A673 (cell line): ENCODE measurements around the gene FCHSD2. TPM values are rescaled to one million over a fixed set of nuclear protein-coding genes. Genes with fewer than 3 reads are reported as not detected.

Experiments used
- BruUV-seq: library from RNA; stranded (reverse); fragments of 400-500 nt; replicated peaks from 2 replicates; lab custom pipeline; 2021; lab: Mats Ljungman, UMichigan
- CTCF ChIA-PET: fragments of 300-600 bp; sonication (Branson Sonifier 250); formaldehyde crosslinking; loops from one replicate; lab custom pipeline; 2022; ENCODE audit warnings: antibody characterized with exemption; lab: Charles Lee
- POLR2A ChIA-PET: fragments of 300-600 bp; sonication (Branson Sonifier 250); formaldehyde crosslinking; loops from one replicate; lab custom pipeline; 2022; ENCODE audit warnings: antibody characterized with exemption; ENCODE audit not compliant: low non-redundant PET; lab: Charles Lee
- DNase-seq: peaks from one replicate; pipeline ENCODE4 v3.0.0-alpha.2; 2015; ENCODE audit warnings: low spot score
- H3K27ac ChIP-seq: fragments of 200-600 bp; sonication (generic); 2 replicates; pipeline ENCODE4 v1.5.1; 2016; ENCODE audit warnings: mixed run types, low read depth, mild to moderate bottlenecking, mixed read lengths, antibody characterized with exemption, low read length; ENCODE audit not compliant: poor library complexity, severe bottlenecking
- H3K27me3 ChIP-seq: fragments of 200-600 bp; sonication (generic); replicated peaks from 2 replicates; pipeline ENCODE4 v1.6.1; 2017; ENCODE audit warnings: mixed run types, low read depth, mild to moderate bottlenecking, mixed read lengths, antibody characterized with exemption, low read length; ENCODE audit not compliant: insufficient read depth, poor library complexity
- H3K36me3 ChIP-seq: fragments of 200-600 bp; sonication (generic); 2 replicates; pipeline ENCODE4 v1.6.1; 2016; ENCODE audit warnings: mixed run types, mild to moderate bottlenecking, mixed read lengths, antibody characterized with exemption, low read length; ENCODE audit not compliant: insufficient read depth, poor library complexity, severe bottlenecking
- H3K4me1 ChIP-seq: fragments of 200-600 bp; sonication (generic); 2 replicates; pipeline ENCODE4 v1.6.1; 2017; ENCODE audit warnings: mixed run types, mild to moderate bottlenecking, mixed read lengths, antibody characterized with exemption, low read length; ENCODE audit not compliant: insufficient read depth, poor library complexity, severe bottlenecking
- H3K4me3 ChIP-seq: fragments of 200-600 bp; sonication (generic); 2 replicates; pipeline ENCODE4 v1.5.1; 2016; ENCODE audit warnings: low read depth, mixed run types, mild to moderate bottlenecking, mixed read lengths, low read length; ENCODE audit not compliant: poor library complexity, severe bottlenecking
- H3K9me3 ChIP-seq: fragments of 200-600 bp; sonication (generic); 2 replicates; pipeline ENCODE4 v1.6.1; 2016; ENCODE audit warnings: mixed run types, low read depth, mild to moderate bottlenecking, mixed read lengths, antibody characterized with exemption, low read length; ENCODE audit not compliant: poor library complexity, severe bottlenecking
- EZH2 ChIP-seq: fragments of 200-600 bp; sonication (generic); IDR thresholded peaks from 2 replicates; pipeline ENCODE4 v1.6.1; 2017; ENCODE audit warnings: borderline replicate concordance, low read depth, mild to moderate bottlenecking, mixed read lengths, antibody characterized with exemption, low read length; ENCODE audit not compliant: poor library complexity, severe bottlenecking
- intact Hi-C: fragments of 100-400 bp; cut with micrococcal nuclease; formaldehyde crosslinking; loops from one replicate; pipeline ENCODE4 v1.10.0; 2022; ENCODE audit not compliant: unreplicated experiment
- total RNA-seq: library from RNA; stranded (reverse); gene quantifications from 2 replicates; pipeline ENCODE4 v1.2.3, GENCODE V29; 2021
- TF ChIP-seq, protein P1 (sequence below): fragments of 300-800, 200-600 bp; sonication (generic); conservative IDR thresholded peaks from 2 replicates; pipeline ENCODE4 v1.5.1; 2017; ENCODE audit warnings: low read depth, mild to moderate bottlenecking, antibody characterized with exemption, low read length, moderate library complexity, mixed read lengths

The FCHSD2 gene
- total RNA-seq, 1 experiment from 2014 or later: 44.7 TPM

DNA sequence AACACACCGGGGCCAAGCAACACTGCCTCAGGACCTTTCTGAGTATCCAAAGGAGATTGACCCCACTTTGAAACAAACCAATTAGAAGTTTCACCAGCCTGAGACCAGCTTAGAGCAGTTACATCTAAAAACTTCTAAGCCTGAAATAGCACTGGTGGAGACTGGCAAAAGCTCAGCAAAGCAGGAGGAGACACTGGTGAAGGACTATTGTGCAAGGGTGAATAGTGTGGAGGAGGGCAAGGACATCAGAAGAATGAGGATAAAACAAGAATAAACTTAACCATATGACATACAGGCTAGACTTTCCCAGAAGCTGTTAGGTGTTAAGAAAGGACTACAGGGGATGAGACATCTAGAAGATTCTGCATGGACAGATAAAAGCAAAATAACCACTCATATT lies 152.4 kb downstream of the FCHSD2 start:
- H3K4me3 ChIP-seq: no peak overlapping the region
- TF ChIP-seq EZH2: no peak
- BruUV-seq: no TSS peak
- POLR2A ChIA-PET: no interaction called here
- no peak overlapping the region for H3K27ac ChIP-seq
- no peaks in the 10 kb centered on the region for H3K9me3 ChIP-seq
- no peaks in the 10 kb centered on the region for H3K27me3 ChIP-seq
- H3K36me3 ChIP-seq: peaks cover under 1% of the 10 kb centered on the region
- CTCF ChIA-PET: no interaction called here
- intact Hi-C loops: no loop called here
- H3K4me1 ChIP-seq: no peaks in the 10 kb centered on the region
- DNase-seq: no peak

DNA sequence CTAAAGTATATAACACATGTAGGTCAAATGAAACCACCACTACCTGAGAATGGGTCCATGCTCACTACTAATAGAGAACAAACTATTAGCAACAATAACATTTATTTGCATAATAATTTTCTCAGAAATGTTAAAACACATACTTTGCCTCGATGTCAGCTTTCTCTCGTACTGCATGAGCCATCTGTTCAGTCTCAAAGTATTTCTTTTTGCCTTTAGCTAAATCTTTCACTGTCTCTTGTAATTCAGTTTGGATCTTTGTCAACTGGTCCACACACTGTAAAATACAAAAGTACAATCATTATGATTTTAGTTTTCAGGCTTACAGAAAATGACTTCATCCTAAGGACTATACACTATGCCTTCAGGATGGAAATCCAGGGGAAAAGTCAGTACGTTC lies 153.3 kb downstream of the FCHSD2 start:
- ChIA-PET CTCF (no interaction called here), POLR2A (no interaction called here)
- Histone ChIP-seq H3K27me3 (no peaks in the 10 kb centered on the region), H3K27ac (no peak overlapping the region), H3K4me1 (no peaks in the 10 kb centered on the region), H3K9me3 (no peaks in the 10 kb centered on the region), H3K4me3 (no peak overlapping the region), H3K36me3 (peaks cover 6% of the 10 kb centered on the region)
- TF ChIP-seq, protein P1, sequence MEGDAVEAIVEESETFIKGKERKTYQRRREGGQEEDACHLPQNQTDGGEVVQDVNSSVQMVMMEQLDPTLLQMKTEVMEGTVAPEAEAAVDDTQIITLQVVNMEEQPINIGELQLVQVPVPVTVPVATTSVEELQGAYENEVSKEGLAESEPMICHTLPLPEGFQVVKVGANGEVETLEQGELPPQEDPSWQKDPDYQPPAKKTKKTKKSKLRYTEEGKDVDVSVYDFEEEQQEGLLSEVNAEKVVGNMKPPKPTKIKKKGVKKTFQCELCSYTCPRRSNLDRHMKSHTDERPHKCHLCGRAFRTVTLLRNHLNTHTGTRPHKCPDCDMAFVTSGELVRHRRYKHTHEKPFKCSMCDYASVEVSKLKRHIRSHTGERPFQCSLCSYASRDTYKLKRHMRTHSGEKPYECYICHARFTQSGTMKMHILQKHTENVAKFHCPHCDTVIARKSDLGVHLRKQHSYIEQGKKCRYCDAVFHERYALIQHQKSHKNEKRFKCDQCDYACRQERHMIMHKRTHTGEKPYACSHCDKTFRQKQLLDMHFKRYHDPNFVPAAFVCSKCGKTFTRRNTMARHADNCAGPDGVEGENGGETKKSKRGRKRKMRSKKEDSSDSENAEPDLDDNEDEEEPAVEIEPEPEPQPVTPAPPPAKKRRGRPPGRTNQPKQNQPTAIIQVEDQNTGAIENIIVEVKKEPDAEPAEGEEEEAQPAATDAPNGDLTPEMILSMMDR: no peak
- no peak for TF ChIP-seq EZH2
- BruUV-seq: no TSS peak
- intact Hi-C loops: no loop called here
- no peak for DNase-seq

DNA sequence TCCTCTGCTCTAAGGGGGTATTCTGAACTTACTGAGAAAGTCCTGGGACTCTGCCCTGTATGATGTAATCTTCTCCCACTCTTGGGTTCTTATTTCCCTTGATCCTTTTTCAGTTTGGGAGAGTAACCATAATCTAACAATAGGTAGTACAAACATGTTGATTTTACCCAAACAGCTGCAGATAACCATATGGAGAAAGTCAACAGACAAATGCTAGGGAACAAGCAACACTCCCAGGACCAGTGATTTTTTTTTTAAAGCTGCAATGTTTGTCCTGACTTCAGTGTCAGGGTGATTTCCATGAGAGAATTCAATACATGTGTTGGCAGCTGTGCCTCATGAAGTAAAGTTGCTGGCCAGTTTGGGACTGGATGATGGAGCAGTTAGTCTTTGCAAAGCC lies 156.5 kb downstream of the FCHSD2 start:
- no peaks in the 10 kb centered on the region for H3K4me1 ChIP-seq
- H3K36me3 ChIP-seq: peaks cover 6% of the 10 kb centered on the region
- TF ChIP-seq, protein P1: no peak
- TF ChIP-seq EZH2: no peak
- no TSS peak for BruUV-seq
- no peaks in the 10 kb centered on the region for H3K9me3 ChIP-seq
- intact Hi-C loops: no loop called here
- H3K4me3 ChIP-seq: no peak overlapping the region
- DNase-seq: no peak
- ChIA-PET CTCF (no interaction called here), POLR2A (no interaction called here)
- H3K27ac ChIP-seq: peak overlapping the region; percentile 22
- H3K27me3 ChIP-seq: no peaks in the 10 kb centered on the region

DNA sequence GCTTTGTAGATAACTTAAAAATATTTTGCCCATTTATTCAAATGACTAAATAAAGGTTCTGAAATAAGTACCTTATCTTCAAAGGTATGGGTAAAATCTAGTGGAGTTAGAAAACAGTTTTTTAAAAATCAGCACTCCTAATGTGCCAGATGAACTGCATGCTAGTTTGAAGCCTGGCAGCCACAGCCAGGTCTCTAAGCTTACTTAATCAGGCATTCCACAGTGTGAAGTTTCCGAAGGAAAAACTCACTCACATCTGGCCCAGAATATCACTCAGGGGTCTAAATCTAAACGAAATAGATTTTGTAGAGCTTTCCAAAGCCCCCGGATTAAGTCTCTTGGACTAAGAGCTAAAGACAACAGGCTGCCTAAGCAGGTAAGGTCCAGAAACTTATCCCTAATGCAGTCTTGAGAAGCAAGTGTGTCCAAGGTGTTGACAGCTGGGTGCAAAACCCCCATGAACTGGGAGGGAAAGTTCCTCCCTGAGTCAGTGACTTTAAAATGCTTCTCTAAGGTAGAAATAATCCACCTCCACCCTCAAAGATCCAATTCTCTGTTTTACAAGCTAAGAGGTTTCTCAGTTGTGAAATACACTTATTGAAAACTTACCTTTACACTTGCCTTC lies 157.6 kb downstream of the FCHSD2 start:
- H3K36me3 ChIP-seq: peaks cover 6% of the 10 kb centered on the region
- CTCF ChIA-PET: interaction anchor here (1.3 kb wide), 1 partner anchor 193 kb away, joined by 4 read pairs; no protein-coding TSS in a partner anchor
- H3K27me3 ChIP-seq: no peaks in the 10 kb centered on the region
- H3K27ac ChIP-seq: no peak overlapping the region
- no peak for DNase-seq
- BruUV-seq: no TSS peak
- POLR2A ChIA-PET: no interaction called here
- no peaks in the 10 kb centered on the region for H3K9me3 ChIP-seq
- no peak for TF ChIP-seq EZH2
- TF ChIP-seq, protein P1: no peak
- no peak overlapping the region for H3K4me3 ChIP-seq
- H3K4me1 ChIP-seq: no peaks in the 10 kb centered on the region
- intact Hi-C loops: no loop called here
